ENCODE measurements around the gene ULBP1.
"Not testable (repeated sequence)": the region's sequence is repeated elsewhere in the genome, so short reads cannot be mapped to it uniquely, and the experiment has no call there.

The ULBP1 gene

GRCh38 chr6:149921361-149921760, 42.4 kb upstream of the ULBP1 start:
- Histone ChIP-seq H3K4me3 (ENCODE audit: control insufficient read depth in 1 of 7, extremely low read depth in 1 of 7, insufficient read depth in 4 of 7, low read depth in 2 of 7, low read length in 6 of 7) (no peak overlapping the region), H3K27ac (ENCODE audit: insufficient read depth in 1 of 2, low read depth in 1 of 2, low read length in 2 of 2, poor library complexity in 1 of 2, severe bottlenecking in 2 of 2) (no peak overlapping the region), H3K4me1 (ENCODE audit: control extremely low read depth in 1 of 4, control insufficient read depth in 4 of 4, insufficient read depth in 4 of 4, low read length in 3 of 4) (peaks cover 0 to 26% (median 24%) of the 10 kb centered on the region in 4 experiments), H3K27me3 (replicated peaks in 2 of 5; ENCODE audit: control insufficient read depth in 4 of 5, insufficient read depth in 5 of 5, low read length in 4 of 5) (peaks cover 6 to 62% (median 34%) of the 10 kb centered on the region in 5 experiments), H3K36me3 (ENCODE audit: control insufficient read depth in 4 of 4, insufficient read depth in 4 of 4, low read length in 3 of 4) (no peaks in the 10 kb centered on the region), H3K9me3 (ENCODE audit: control extremely low read depth in 1 of 5, control insufficient read depth in 4 of 5, insufficient read depth in 2 of 5, low read depth in 1 of 5, low read length in 4 of 5) (peaks cover 0 to 1% (median 0%) of the 10 kb centered on the region in 5 experiments)
- CTCF ChIA-PET, result interaction anchor here (1.2 kb wide), 1 partner anchor 85 kb away, joined by 3 read pairs; no protein-coding TSS in a partner anchor
- WGBS (ENCODE audit: insufficient coverage), result 87% methylated on average over 6 of the region's 6 CpGs
- DNase-seq, result no peak
- POLR2A ChIA-PET, result no interaction called here

- DNase-seq; H3K36me3 ChIP-seq (ENCODE audit: control insufficient read depth in 4 of 4, insufficient read depth in 4 of 4, low read length in 3 of 4); H3K9me3 ChIP-seq (ENCODE audit: control extremely low read depth in 1 of 5, control insufficient read depth in 4 of 5, insufficient read depth in 2 of 5, low read depth in 1 of 5, low read length in 4 of 5); POLR2A ChIA-PET; H3K27ac ChIP-seq (ENCODE audit: insufficient read depth in 1 of 2, low read depth in 1 of 2, low read length in 2 of 2, poor library complexity in 1 of 2, severe bottlenecking in 2 of 2): not testable (repeated sequence)
- 64% methylated on average over 4 of the region's 5 CpGs for WGBS (ENCODE audit: insufficient coverage)
- CTCF ChIA-PET, result interaction anchor here (1.2 kb wide), 1 partner anchor 86 kb away, joined by 3 read pairs; no protein-coding TSS in a partner anchor
- peak overlapping the region in 3 of 7 experiments; percentile 57 to 79 (median 69) for H3K4me3 ChIP-seq (ENCODE audit: control insufficient read depth in 1 of 7, extremely low read depth in 1 of 7, insufficient read depth in 4 of 7, low read depth in 2 of 7, low read length in 6 of 7)
- H3K27me3 ChIP-seq (replicated peaks in 2 of 5; ENCODE audit: control insufficient read depth in 4 of 5, insufficient read depth in 5 of 5, low read length in 4 of 5), result peaks cover 6 to 67% (median 38%) of the 10 kb centered on the region in 5 experiments
- peaks cover 0 to 26% (median 24%) of the 10 kb centered on the region in 4 experiments for H3K4me1 ChIP-seq (ENCODE audit: control extremely low read depth in 1 of 4, control insufficient read depth in 4 of 4, insufficient read depth in 4 of 4, low read length in 3 of 4)
Measured at GRCh38 chr6:149922091-149922490, 41.7 kb upstream of the ULBP1 start.

- Histone ChIP-seq H3K36me3 (ENCODE audit: control insufficient read depth in 4 of 4, insufficient read depth in 4 of 4, low read length in 3 of 4) (no peaks in the 10 kb centered on the region), H3K4me3 (ENCODE audit: control insufficient read depth in 1 of 7, extremely low read depth in 1 of 7, insufficient read depth in 4 of 7, low read depth in 2 of 7, low read length in 6 of 7) (peak within 1 kb of the TSS; percentile 19 to 79 (median 64)), H3K27me3 (replicated peaks in 2 of 5; ENCODE audit: control insufficient read depth in 4 of 5, insufficient read depth in 5 of 5, low read length in 4 of 5) (peaks cover 6 to 69% (median 38%) of the 10 kb centered on the region in 5 experiments), H3K9me3 (ENCODE audit: control extremely low read depth in 1 of 5, control insufficient read depth in 4 of 5, insufficient read depth in 2 of 5, low read depth in 1 of 5, low read length in 4 of 5) (peaks cover 0 to 2% (median 0%) of the 10 kb centered on the region in 5 experiments), H3K27ac (ENCODE audit: insufficient read depth in 1 of 2, low read depth in 1 of 2, low read length in 2 of 2, poor library complexity in 1 of 2, severe bottlenecking in 2 of 2) (no peak within 1 kb of the TSS), H3K4me1 (ENCODE audit: control extremely low read depth in 1 of 4, control insufficient read depth in 4 of 4, insufficient read depth in 4 of 4, low read length in 3 of 4) (peaks cover 0 to 26% (median 24%) of the 10 kb centered on the region in 4 experiments)
- WGBS (ENCODE audit: insufficient coverage), result 2% methylated on average over 31 of the region's 40 CpGs
- ChIA-PET POLR2A (no interaction called here), CTCF (interaction anchor here (1.2 kb wide), 1 partner anchor 87 kb away, joined by 3 read pairs; no protein-coding TSS in a partner anchor)
- DNase-seq, result peak; percentile 92 to 96 (median 95)
Measured at GRCh38 chr6:149922642-149923326, 41.0 kb upstream of the ULBP1 start, which contains the start of gene RAET1G. Gene RAET1G, minus strand, starts transcription at chr6:149923121. Its CDS starts 111 bp downstream, at chr6:149923010.

GRCh38 chr6:149923327-149923986, 40.3 kb upstream of the ULBP1 start:
- POLR2A ChIA-PET, result no interaction called here
- peak overlapping the region in 6 of 7 experiments; percentile 56 to 79 (median 66) for H3K4me3 ChIP-seq (ENCODE audit: control insufficient read depth in 1 of 7, extremely low read depth in 1 of 7, insufficient read depth in 4 of 7, low read depth in 2 of 7, low read length in 6 of 7)
- no peak overlapping the region for H3K27ac ChIP-seq (ENCODE audit: insufficient read depth in 1 of 2, low read depth in 1 of 2, low read length in 2 of 2, poor library complexity in 1 of 2, severe bottlenecking in 2 of 2)
- 12% methylated on average over 19 of the region's 33 CpGs for WGBS (ENCODE audit: insufficient coverage)
- peaks cover 6 to 71% (median 36%) of the 10 kb centered on the region in 5 experiments for H3K27me3 ChIP-seq (replicated peaks in 2 of 5; ENCODE audit: control insufficient read depth in 4 of 5, insufficient read depth in 5 of 5, low read length in 4 of 5)
- peak in 1 of 3 donors; percentile 34 for DNase-seq
- CTCF ChIA-PET, result interaction anchor here (0.6 to 2.6 kb wide), 11 partner anchors 11 to 675 kb away, joined by 3 to 21 read pairs (median 3); no protein-coding TSS in a partner anchor
- peaks cover 0 to 26% (median 24%) of the 10 kb centered on the region in 4 experiments for H3K4me1 ChIP-seq (ENCODE audit: control extremely low read depth in 1 of 4, control insufficient read depth in 4 of 4, insufficient read depth in 4 of 4, low read length in 3 of 4)
- H3K9me3 ChIP-seq (ENCODE audit: control extremely low read depth in 1 of 5, control insufficient read depth in 4 of 5, insufficient read depth in 2 of 5, low read depth in 1 of 5, low read length in 4 of 5), result peaks cover 0 to 2% (median 0%) of the 10 kb centered on the region in 5 experiments
- H3K36me3 ChIP-seq (ENCODE audit: control insufficient read depth in 4 of 4, insufficient read depth in 4 of 4, low read length in 3 of 4), result no peaks in the 10 kb centered on the region

- 92% methylated on average over 7 of the region's 9 CpGs for WGBS (ENCODE audit: insufficient coverage)
- POLR2A ChIA-PET, result no interaction called here
- H3K36me3 ChIP-seq (ENCODE audit: control insufficient read depth in 4 of 4, insufficient read depth in 4 of 4, low read length in 3 of 4), result no peaks in the 10 kb centered on the region
- peaks cover 6 to 75% (median 40%) of the 10 kb centered on the region in 5 experiments for H3K27me3 ChIP-seq (replicated peaks in 2 of 5; ENCODE audit: control insufficient read depth in 4 of 5, insufficient read depth in 5 of 5, low read length in 4 of 5)
- CTCF ChIA-PET, result interaction anchor here (0.6 to 2.6 kb wide), 17 partner anchors 10 to 674 kb away, joined by 3 to 21 read pairs (median 4); no protein-coding TSS in a partner anchor
- no peak for DNase-seq
- H3K9me3 ChIP-seq (ENCODE audit: control extremely low read depth in 1 of 5, control insufficient read depth in 4 of 5, insufficient read depth in 2 of 5, low read depth in 1 of 5, low read length in 4 of 5), result peaks cover 0 to 2% (median 0%) of the 10 kb centered on the region in 5 experiments
- peaks cover 0 to 26% (median 24%) of the 10 kb centered on the region in 4 experiments for H3K4me1 ChIP-seq (ENCODE audit: control extremely low read depth in 1 of 4, control insufficient read depth in 4 of 4, insufficient read depth in 4 of 4, low read length in 3 of 4)
- no peak overlapping the region for H3K4me3 ChIP-seq (ENCODE audit: control insufficient read depth in 1 of 7, extremely low read depth in 1 of 7, insufficient read depth in 4 of 7, low read depth in 2 of 7, low read length in 6 of 7)
- H3K27ac ChIP-seq (ENCODE audit: insufficient read depth in 1 of 2, low read depth in 1 of 2, low read length in 2 of 2, poor library complexity in 1 of 2, severe bottlenecking in 2 of 2), result no peak overlapping the region
Measured at GRCh38 chr6:149924206-149924932, 39.4 kb upstream of the ULBP1 start.

GRCh38 chr6:149924933-149925252, 38.9 kb upstream of the ULBP1 start:
- Histone ChIP-seq H3K9me3 (ENCODE audit: control extremely low read depth in 1 of 5, control insufficient read depth in 4 of 5, insufficient read depth in 2 of 5, low read depth in 1 of 5, low read length in 4 of 5) (peaks cover 0 to 2% (median 0%) of the 10 kb centered on the region in 5 experiments), H3K27ac (ENCODE audit: insufficient read depth in 1 of 2, low read depth in 1 of 2, low read length in 2 of 2, poor library complexity in 1 of 2, severe bottlenecking in 2 of 2) (no peak overlapping the region), H3K36me3 (ENCODE audit: control insufficient read depth in 4 of 4, insufficient read depth in 4 of 4, low read length in 3 of 4) (no peaks in the 10 kb centered on the region), H3K27me3 (replicated peaks in 2 of 5; ENCODE audit: control insufficient read depth in 4 of 5, insufficient read depth in 5 of 5, low read length in 4 of 5) (peaks cover 9 to 79% (median 42%) of the 10 kb centered on the region in 5 experiments), H3K4me1 (ENCODE audit: control extremely low read depth in 1 of 4, control insufficient read depth in 4 of 4, insufficient read depth in 4 of 4, low read length in 3 of 4) (peaks cover 0 to 26% (median 24%) of the 10 kb centered on the region in 4 experiments), H3K4me3 (ENCODE audit: control insufficient read depth in 1 of 7, extremely low read depth in 1 of 7, insufficient read depth in 4 of 7, low read depth in 2 of 7, low read length in 6 of 7) (no peak overlapping the region)
- 93% methylated on average over 4 of the region's 4 CpGs for WGBS (ENCODE audit: insufficient coverage)
- CTCF ChIA-PET, result interaction anchor here (0.8 to 2.6 kb wide), 14 partner anchors 10 to 378 kb away, joined by 3 to 21 read pairs (median 4); no protein-coding TSS in a partner anchor
- POLR2A ChIA-PET, result no interaction called here
- DNase-seq, result no peak

All from common myeloid progenitor, CD34-positive (primary cell).